Measurements from ENCODE around the gene MYB.

MYB gene

GRCh38 chr6:135162678-135163439 lies 18.2 kb upstream of the MYB start (continued):
- TF ChIP-seq REST (tag by site-specific recombination; IDR thresholded peaks at IDR 0.05) (no peak), ZNF221 (tag by site-specific recombination; IDR thresholded peaks at IDR 0.05; ENCODE audit: borderline replicate concordance) (no peak), ZNF239 (tag by site-specific recombination; IDR thresholded peaks at IDR 0.05) (no peak), ZNF692 (tag by site-specific recombination; IDR thresholded peaks at IDR 0.05) (peak; percentile 91), ZNF843 (tag by site-specific recombination; IDR thresholded peaks at IDR 0.05) (no peak), BCL11A (tag by site-specific recombination; IDR thresholded peaks at IDR 0.05; ENCODE audit: low read depth) (no peak), KLF17 (tag by site-specific recombination; IDR thresholded peaks at IDR 0.05) (no peak), ZFP3 (tag by site-specific recombination; IDR thresholded peaks at IDR 0.05; ENCODE audit: low read depth) (no peak), ZNF274 (IDR thresholded peaks at IDR 0.05; ENCODE audit: low read length) (no peak), ZNF274 (tag by site-specific recombination; IDR thresholded peaks at IDR 0.05; ENCODE audit: borderline replicate concordance) (no peak), ZNF571 (tag by site-specific recombination; IDR thresholded peaks at IDR 0.05) (no peak), ZBTB21 (tag by site-specific recombination; IDR thresholded peaks at IDR 0.05) (no peak), ZSCAN16 (tag by site-specific recombination; IDR thresholded peaks at IDR 0.05) (no peak), ZNF426 (tag by site-specific recombination; IDR thresholded peaks at IDR 0.05) (no peak), INSM2 (tag by site-specific recombination; IDR thresholded peaks at IDR 0.05) (no peak), ZXDB (tag by site-specific recombination; IDR thresholded peaks at IDR 0.05) (no peak), ZNF16 (tag by site-specific recombination; IDR thresholded peaks at IDR 0.05; ENCODE audit: low read depth) (no peak), ZNF398 (tag by site-specific recombination; IDR thresholded peaks at IDR 0.05) (no peak), ZNF704 (tag by site-specific recombination; IDR thresholded peaks at IDR 0.05) (no peak), FEZF1 (tag by site-specific recombination; IDR thresholded peaks at IDR 0.05) (no peak), GLI4 (tag by site-specific recombination; IDR thresholded peaks at IDR 0.05) (no peak), ZNF580 (tag by site-specific recombination; IDR thresholded peaks at IDR 0.05) (peak; percentile 48; the same call in 1 of the 2 replicates), CTCF (tag by site-specific recombination; IDR thresholded peaks at IDR 0.05) (0 out of 2 replicates have a peak, but pooled peaks have one; percentile 16)

All from HEK293 (cell line).